Stimulated activated CD8-positive, alpha-beta memory T cell treated with anti-CD3 and anti-CD28 coated beads, Interleukin-7, amount 100 ng/mL, for 4 hours (primary cell): Measurements from ENCODE around the gene SH3D21.

ENCODE experiments used
- DNase-seq, 2 donors: peaks; one replicate each; pipeline ENCODE4 v3.0.0-alpha.2; 2020; ENCODE audit warnings: low read depth in 2 of 2

The SH3D21 gene

GRCh38 chr1:36303650-36304360, 2.4 kb upstream of the SH3D21 start:
- DNase-seq = no peak

GRCh38 chr1:36304521-36304920, 1.6 kb upstream of the SH3D21 start:
- DNase-seq = no peak

GRCh38 chr1:36304970-36305914, 926 bp upstream of the SH3D21 start:
- DNase-seq = no peak

- DNase-seq = no peak
Measured at GRCh38 chr1:36305915-36306209, 306 bp upstream of the SH3D21 start.

DNA sequence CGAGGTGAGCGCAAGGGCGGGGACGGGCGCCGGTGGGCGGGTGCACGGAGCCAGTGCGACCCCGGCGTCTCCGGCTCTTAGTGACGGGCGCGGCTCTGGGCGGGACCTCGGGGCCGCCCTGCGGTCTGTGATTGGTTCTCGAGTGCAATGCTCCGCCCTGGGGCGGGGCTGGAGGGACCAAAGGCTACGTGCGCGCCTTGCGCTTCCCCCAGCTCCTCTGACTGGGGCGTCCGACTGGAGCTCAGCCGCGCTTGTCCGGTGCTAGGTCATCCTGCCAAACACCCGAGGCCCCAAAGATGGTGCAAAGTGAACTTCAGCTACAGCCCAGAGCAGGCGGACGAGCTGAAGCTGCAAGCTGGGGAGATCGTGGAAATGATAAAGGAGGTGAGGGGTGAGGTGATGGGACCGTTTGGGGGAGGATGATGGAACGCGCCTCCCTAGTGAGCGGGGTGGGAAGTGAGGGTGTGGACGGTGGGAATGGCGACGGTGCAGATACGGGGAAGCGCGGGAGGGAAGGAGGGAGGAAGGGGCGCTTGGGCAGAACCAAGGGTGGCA, 811 bp downstream of the SH3D21 start:
- peak; percentile 75 to 87 for DNase-seq

DNA sequence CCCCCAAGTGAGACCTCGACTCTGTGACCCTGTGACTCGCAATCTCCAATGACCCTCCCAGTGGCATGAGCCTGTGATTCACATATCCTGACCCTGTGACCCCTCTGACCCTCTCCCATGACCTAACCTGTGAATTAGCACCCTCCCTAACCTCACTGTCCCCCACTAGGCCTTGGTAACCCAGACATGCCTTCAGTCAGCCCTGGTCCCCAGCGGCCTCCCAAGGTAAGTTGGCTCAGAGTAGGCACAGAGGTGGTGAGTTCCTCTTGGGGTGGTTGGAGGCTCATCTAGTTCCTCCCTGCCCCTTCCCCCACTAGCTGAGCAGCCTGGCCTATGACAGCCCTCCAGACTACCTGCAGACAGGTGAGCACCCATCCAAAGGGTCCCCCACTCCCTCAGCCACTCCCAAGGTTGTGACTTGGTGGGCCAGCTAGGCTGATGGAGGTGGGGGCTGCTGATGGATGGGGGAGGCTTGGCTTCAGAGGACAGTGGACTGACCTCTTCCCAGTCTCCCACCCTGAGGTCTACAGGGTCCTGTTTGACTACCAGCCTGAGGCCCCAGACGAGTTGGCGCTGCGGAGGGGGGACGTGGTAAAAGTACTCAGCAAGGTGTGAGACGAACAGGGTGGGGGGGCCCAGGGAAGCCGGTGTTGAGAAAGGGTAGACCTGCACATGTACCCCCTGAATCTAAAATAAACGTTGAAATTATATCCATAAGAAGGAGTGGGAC, 1.6 kb downstream of the SH3D21 start:
- no peak for DNase-seq

- no peak for DNase-seq
Measured at GRCh38 chr1:36309397-36309796, 3.2 kb downstream of the SH3D21 start.

DNA sequence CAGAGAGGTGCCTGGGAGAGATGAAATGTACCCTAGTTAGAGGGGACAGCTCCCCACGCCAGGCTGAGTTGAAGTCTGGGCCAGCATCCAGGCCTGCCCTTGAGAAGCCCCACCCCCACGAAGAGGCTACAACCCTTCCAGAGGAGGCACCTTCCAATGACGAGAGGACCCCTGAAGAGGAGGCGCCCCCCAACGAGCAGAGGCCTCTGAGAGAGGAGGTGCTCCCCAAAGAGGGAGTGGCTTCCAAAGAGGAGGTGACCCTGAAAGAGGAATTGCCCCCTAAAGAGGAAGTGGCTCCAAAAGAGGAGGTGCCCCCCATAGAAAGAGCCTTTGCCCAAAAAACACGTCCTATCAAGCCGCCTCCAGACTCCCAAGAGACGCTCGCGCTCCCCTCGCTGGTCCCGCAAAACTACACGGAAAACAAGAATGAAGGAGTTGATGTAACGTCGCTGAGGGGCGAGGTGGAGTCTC, 14.2 kb downstream of the SH3D21 start:
- DNase-seq = no peak

DNA sequence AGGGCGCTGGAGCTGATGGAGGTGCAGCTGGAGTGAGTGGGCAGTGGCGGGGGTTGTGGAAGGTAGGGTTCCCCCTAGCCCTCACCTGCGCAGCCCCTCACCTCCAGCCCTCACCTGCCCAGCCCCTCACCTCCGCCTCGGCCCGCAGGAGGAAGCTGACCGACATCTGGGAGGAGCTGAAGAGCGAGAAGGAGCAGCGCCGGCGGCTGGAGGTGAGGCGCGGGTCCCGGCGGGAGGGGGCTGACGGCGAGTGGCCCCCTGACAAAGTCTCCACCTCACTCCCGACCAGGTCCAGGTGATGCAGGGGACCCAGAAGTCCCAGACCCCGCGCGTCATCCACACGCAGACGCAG, 14.6 kb downstream of the SH3D21 start:
- no peak for DNase-seq

DNA sequence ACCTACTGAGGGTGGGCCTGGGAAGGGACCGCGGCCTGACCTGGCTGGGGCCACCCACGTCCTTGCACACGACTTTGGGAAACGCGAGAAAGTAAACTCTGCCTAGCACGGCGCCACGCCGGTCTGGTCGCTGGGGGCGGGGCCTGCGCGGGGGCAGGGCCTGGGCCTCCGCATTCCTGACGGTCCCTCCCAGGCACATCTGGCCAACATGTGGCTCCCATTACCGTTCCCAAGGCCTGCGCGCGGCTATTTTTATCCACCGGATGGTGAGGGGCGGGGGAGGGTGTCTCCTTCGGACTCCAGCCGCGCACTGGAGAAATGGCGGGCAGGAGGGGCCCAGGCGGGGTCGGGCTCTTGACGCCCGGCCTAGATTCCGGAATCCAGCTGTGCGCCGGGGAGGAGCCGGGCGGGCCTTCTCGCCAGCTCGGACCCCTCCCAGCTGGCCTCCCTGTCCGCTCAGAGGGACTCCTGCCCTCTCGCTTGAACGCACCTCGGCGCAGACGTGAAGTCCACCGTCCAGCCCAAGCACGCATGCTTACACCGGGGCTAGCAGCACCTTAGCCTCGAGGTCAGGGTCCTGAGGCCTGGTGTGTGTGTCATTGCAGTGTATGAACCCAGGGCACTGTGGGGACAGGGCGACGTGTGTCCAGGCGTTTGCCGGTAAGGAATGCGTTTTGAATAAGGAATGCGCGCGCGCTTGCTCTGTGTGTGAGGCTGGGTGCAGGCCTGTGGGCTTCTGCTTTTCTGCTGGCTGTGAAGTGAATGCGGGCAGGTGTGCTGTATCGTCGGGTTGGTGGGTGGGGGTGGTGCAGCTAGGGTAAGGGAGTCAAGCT, 15.2 kb downstream of the SH3D21 start:
- no peak for DNase-seq

- no peak for DNase-seq
Measured at GRCh38 chr1:36322041-36322785, 16.0 kb downstream of the SH3D21 start.

- DNase-seq = peak in 1 of 2 donors; percentile 23
Measured at GRCh38 chr1:36322786-36323635, 16.8 kb downstream of the SH3D21 start.

GRCh38 chr1:36323636-36324352, 17.6 kb downstream of the SH3D21 start, which contains the start of gene EVA1B:
Gene EVA1B, minus strand, starts transcription at chr1:36323645. Its CDS starts 608 bp downstream, at chr1:36323037.
- DNase-seq = peak in 1 of 2 donors; percentile 37

GRCh38 chr1:36324353-36324703, 18.2 kb downstream of the SH3D21 start:
- DNase-seq = no peak

- no peak for DNase-seq
Measured at GRCh38 chr1:36326499-36326898, 20.3 kb downstream of the SH3D21 start.

- no peak for DNase-seq
Measured at GRCh38 chr1:36327421-36328087, 21.4 kb downstream of the SH3D21 start.

DNA sequence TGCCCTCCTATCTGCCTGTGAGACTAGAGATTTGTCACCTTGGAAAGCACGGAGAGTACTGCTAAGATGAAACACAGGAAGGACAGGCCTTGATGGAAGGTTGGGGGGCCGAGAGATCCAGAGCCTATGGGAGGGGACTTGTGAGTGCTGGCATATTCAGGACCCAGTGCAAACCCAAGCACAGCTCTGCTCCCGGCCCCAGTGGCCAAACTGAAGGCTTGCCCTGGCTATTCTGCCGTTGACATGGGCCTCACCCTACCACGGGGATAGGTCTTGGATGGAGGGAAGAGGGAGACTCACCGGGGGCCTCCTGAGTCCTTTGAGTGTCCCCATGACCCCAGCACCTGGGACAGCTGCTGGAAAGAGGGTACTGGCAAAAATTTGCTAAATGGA, 21.9 kb downstream of the SH3D21 start:
- no peak for DNase-seq

DNA sequence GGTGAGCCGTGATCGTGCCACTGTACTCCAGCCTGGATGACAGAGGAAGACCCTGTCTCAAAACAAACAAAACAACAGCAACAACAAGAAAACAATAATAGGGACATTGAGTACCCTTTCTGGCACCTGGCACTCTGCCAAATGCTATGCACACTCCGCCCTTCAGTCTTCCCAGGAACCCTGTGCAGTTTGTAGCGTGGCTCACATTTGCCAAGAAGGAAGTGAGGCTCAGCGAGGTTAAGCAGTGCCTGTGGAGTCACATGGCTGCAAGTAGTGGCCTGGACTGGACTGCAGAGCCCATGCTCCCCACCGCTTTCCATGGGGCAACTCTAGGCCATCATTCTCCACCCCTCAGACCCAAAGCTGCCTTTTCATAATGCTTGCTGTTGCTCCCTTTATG, 22.5 kb downstream of the SH3D21 start:
- DNase-seq = no peak
